ENCODE results near the gene RHBDD3.

DNA sequence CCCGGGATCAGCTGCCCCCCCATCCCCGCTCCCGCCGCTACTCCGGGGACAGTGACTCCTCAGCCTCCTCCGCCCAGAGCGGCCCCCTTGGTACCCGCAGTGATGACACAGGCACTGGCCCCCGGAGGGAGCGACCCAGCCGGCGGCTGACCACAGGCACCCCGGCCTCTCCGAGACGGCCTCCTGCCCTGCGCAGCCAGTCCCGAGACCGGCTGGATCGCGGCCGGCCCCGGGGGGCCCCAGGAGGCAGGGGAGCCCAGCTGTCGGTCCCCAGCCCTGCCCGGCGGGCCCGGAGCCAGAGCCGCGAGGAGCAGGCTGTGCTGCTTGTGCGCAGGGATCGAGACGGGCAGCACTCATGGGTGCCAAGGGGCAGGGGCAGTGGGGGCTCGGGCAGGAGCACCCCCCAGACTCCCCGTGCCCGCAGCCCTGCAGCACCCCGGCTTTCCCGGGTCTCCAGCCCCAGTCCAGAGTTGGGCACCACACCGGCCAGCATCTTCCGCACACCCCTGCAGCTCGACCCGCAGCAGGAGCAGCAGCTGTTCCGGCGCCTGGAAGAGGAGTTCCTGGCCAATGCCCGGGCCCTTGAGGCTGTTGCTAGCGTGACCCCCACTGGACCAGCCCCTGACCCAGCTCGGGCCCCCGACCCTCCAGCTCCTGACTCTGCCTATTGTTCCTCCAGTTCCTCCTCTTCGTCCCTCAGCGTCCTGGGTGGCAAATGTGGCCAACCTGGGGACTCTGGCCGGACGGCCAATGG lies 43.9 kb upstream of the RHBDD3 start:
- TF ChIP-seq, protein P1, sequence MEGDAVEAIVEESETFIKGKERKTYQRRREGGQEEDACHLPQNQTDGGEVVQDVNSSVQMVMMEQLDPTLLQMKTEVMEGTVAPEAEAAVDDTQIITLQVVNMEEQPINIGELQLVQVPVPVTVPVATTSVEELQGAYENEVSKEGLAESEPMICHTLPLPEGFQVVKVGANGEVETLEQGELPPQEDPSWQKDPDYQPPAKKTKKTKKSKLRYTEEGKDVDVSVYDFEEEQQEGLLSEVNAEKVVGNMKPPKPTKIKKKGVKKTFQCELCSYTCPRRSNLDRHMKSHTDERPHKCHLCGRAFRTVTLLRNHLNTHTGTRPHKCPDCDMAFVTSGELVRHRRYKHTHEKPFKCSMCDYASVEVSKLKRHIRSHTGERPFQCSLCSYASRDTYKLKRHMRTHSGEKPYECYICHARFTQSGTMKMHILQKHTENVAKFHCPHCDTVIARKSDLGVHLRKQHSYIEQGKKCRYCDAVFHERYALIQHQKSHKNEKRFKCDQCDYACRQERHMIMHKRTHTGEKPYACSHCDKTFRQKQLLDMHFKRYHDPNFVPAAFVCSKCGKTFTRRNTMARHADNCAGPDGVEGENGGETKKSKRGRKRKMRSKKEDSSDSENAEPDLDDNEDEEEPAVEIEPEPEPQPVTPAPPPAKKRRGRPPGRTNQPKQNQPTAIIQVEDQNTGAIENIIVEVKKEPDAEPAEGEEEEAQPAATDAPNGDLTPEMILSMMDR (conservative IDR thresholded peaks at IDR 0.05; ENCODE audit: low read depth, low read length) = no peak
- no peak for TF ChIP-seq FOS (IDR thresholded peaks at IDR 0.05; ENCODE audit: low read depth, low read length)
- TF ChIP-seq MAFK (IDR thresholded peaks at IDR 0.05; ENCODE audit: low read depth, low read length) = no peak
- no peak for TF ChIP-seq POLR2A (IDR thresholded peaks at IDR 0.05; ENCODE audit: low read depth, low read length)
- TF ChIP-seq RAD21 (IDR thresholded peaks at IDR 0.05; ENCODE audit: low read length) = no peak
- no peak for TF ChIP-seq CHD1 (IDR thresholded peaks at IDR 0.05; ENCODE audit: low read depth, low read length)
- no peak for TF ChIP-seq MAZ (IDR thresholded peaks at IDR 0.05; ENCODE audit: borderline replicate concordance, low read depth, low read length)
- TF ChIP-seq, protein P2, sequence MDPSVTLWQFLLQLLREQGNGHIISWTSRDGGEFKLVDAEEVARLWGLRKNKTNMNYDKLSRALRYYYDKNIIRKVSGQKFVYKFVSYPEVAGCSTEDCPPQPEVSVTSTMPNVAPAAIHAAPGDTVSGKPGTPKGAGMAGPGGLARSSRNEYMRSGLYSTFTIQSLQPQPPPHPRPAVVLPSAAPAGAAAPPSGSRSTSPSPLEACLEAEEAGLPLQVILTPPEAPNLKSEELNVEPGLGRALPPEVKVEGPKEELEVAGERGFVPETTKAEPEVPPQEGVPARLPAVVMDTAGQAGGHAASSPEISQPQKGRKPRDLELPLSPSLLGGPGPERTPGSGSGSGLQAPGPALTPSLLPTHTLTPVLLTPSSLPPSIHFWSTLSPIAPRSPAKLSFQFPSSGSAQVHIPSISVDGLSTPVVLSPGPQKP (IDR thresholded peaks at IDR 0.05; ENCODE audit: borderline replicate concordance, low read depth, low read length) = no peak
- TF ChIP-seq, protein P3, sequence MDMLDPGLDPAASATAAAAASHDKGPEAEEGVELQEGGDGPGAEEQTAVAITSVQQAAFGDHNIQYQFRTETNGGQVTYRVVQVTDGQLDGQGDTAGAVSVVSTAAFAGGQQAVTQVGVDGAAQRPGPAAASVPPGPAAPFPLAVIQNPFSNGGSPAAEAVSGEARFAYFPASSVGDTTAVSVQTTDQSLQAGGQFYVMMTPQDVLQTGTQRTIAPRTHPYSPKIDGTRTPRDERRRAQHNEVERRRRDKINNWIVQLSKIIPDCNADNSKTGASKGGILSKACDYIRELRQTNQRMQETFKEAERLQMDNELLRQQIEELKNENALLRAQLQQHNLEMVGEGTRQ (IDR thresholded peaks at IDR 0.05; ENCODE audit: low read depth, low read length) = no peak

Measured in IMR-90 (cell line).